ENCODE results near the gene FAF2. TPM values are rescaled to one million over a fixed set of nuclear protein-coding genes. Genes with fewer than 3 reads are reported as not detected.
A peak's percentile ranks its signal among the peaks of the same experiment; 100 is the strongest.
"Not testable (repeated sequence)": the region's sequence is repeated elsewhere in the genome, so short reads cannot be mapped to it uniquely, and the experiment has no call there.

The FAF2 gene
- total RNA-seq, result 10 to 100 TPM; 17.6 to 25.2 (median 18.8) TPM
- polyA plus RNA-seq, result 9.7 TPM
- long read RNA-seq, donor 1, full-length matches to known transcripts, result 15 of 26 reads
- long read RNA-seq, donor 1, partial matches to known transcripts, result 1 of 26 reads
- long read RNA-seq, donor 1, other reads (novel, unspliced or antisense), result 10 of 26 reads
- long read RNA-seq, donor 2, full-length matches to known transcripts, result 4 of 6 reads
- long read RNA-seq, donor 2, partial matches to known transcripts, result 0 of 6 reads
- long read RNA-seq, donor 2, other reads (novel, unspliced or antisense), result 2 of 6 reads
- long read RNA-seq, donor 3, full-length matches to known transcripts, result 57 of 89 reads
- long read RNA-seq, donor 3, partial matches to known transcripts, result 4 of 89 reads
- long read RNA-seq, donor 3, other reads (novel, unspliced or antisense), result 28 of 89 reads
- long read RNA-seq, donor 4, full-length matches to known transcripts, result 3 of 6 reads
- long read RNA-seq, donor 4, partial matches to known transcripts, result 3 of 6 reads
- long read RNA-seq, donor 4, other reads (novel, unspliced or antisense), result 0 of 6 reads

DNA sequence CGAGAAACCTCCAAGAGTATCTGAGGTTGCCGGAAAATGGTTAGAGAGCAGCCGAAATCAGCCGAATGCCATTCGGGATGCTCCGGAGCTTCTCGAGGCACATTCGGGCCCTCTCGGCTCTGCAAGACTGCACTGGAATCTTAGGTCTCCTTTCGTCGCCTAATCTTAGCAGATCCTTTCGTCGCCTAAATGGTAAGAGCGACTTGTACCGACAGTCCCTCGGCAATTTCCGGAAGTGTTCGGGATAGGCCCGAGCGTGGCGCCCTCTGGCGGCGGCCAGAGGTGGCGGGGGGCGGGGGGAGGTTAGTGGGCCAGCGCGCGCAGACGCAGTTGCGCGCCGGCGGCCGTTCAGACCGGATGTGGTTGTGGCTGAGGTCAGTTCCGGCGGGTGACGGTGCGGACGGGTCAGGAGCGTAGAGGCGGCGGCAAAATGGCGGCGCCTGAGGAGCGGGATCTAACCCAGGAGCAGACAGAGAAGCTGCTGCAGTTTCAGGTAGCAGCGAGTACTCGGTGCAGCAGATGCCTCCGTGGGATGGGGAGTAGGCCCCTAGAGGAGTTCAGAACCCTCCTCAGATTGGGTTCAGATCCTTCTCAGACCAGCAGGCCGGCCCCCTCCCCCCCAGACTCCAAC is at the start of gene FAF2:
Gene FAF2 (plus strand): TSS at position 408 of the 631 bp plus-strand sequence. CDS start 23 bp downstream, at position 431.
- no peaks in the 10 kb centered on the region for H3K9me3 ChIP-seq (ENCODE audit: control insufficient read depth, low read length)
- intact Hi-C loops (cut with DNase I), result loop anchor here in 2 of 4 donors (2.0 to 10.0 kb wide), 2 partner anchors 31 to 87 kb away; partner anchors contain the start of genes RNF44 (in 2 of the 2) and CLTB (in 1 of the 2)
- H3K4me1 ChIP-seq (ENCODE audit: control insufficient read depth, insufficient read depth, low read length), result peaks cover 2% of the 10 kb centered on the region
- H3K27me3 ChIP-seq (ENCODE audit: control insufficient read depth, insufficient read depth), result no peaks in the 10 kb centered on the region
- H3K4me3 ChIP-seq (ENCODE audit: low read length), result peak within 1 kb of the TSS; percentile 93
- WGBS, result under 1% methylated on average over 50 of the region's 50 CpGs
- ATAC-seq, result peak; percentile 99
- peak within 1 kb of the TSS; percentile 98 for H3K27ac ChIP-seq (ENCODE audit: low read length)
- peak; percentile 95 to 99 (median 98) for DNase-seq

DNA sequence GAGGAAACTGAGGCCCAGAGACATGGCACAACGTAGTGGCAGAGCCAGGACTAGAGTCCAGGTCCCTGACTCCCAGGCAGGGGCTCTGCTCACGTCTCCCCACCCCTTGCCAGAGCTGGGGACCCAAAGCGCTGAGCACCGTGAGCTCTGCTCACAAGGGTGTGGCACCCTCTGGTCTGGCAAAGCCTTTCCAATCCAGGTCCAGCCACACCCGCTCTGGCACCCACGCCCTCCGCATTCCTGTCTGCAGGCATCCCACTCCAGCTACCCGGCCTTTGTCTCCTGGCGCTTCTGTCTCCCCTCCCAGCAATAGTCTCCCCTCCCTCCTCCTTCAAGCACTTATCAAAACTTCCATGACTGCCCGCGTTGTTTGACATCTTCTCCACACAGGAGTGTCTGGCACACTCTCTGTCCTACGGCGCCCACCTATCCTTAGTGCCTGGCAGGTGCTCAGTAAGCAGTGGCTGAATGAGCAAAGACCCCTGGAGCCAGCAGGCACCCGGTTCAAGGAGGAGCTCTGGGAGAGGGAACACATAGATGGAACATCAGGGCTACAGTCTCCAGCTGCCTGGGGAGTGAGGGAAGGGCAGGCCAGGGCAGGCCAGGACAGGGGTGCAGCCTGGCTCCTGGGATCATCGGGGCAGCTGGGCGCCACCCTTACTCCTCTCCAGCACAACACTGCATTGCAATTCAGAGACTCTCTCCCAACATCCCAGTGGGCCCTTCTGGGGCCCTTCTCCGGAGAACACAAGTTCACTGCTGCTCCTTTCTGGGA is 47.6 kb upstream of the FAF2 start:
- Histone ChIP-seq H3K27me3 (ENCODE audit: control insufficient read depth, insufficient read depth) (no peaks in the 10 kb centered on the region), H3K4me1 (ENCODE audit: control insufficient read depth, insufficient read depth, low read length) (peaks cover 5% of the 10 kb centered on the region), H3K27ac (ENCODE audit: low read length) (peak overlapping the region; percentile 79), H3K9me3 (ENCODE audit: control insufficient read depth, low read length) (no peaks in the 10 kb centered on the region), H3K4me3 (ENCODE audit: low read length) (no peak overlapping the region)
- ATAC-seq (peak; percentile 24 to 53), DNase-seq (peak in 2 of 3 donors; percentile 65 to 66)
- intact Hi-C loops (cut with DNase I), result no loop called here
- WGBS, result 61% methylated on average over 17 of the region's 17 CpGs

GRCh38 chr5:176401281-176402205 is 46.6 kb upstream of the FAF2 start:
- H3K27me3 ChIP-seq (ENCODE audit: control insufficient read depth, insufficient read depth), result no peaks in the 10 kb centered on the region
- WGBS, result 68% methylated on average over 22 of the region's 22 CpGs
- no peak overlapping the region for H3K4me3 ChIP-seq (ENCODE audit: low read length)
- no peak for ATAC-seq
- H3K27ac ChIP-seq (ENCODE audit: low read length), result peak overlapping the region; percentile 25
- H3K4me1 ChIP-seq (ENCODE audit: control insufficient read depth, insufficient read depth, low read length), result no peaks in the 10 kb centered on the region
- peak in 1 of 3 donors; percentile 42 for DNase-seq
- no peaks in the 10 kb centered on the region for H3K9me3 ChIP-seq (ENCODE audit: control insufficient read depth, low read length)
- intact Hi-C loops (cut with DNase I), result no loop called here

DNA sequence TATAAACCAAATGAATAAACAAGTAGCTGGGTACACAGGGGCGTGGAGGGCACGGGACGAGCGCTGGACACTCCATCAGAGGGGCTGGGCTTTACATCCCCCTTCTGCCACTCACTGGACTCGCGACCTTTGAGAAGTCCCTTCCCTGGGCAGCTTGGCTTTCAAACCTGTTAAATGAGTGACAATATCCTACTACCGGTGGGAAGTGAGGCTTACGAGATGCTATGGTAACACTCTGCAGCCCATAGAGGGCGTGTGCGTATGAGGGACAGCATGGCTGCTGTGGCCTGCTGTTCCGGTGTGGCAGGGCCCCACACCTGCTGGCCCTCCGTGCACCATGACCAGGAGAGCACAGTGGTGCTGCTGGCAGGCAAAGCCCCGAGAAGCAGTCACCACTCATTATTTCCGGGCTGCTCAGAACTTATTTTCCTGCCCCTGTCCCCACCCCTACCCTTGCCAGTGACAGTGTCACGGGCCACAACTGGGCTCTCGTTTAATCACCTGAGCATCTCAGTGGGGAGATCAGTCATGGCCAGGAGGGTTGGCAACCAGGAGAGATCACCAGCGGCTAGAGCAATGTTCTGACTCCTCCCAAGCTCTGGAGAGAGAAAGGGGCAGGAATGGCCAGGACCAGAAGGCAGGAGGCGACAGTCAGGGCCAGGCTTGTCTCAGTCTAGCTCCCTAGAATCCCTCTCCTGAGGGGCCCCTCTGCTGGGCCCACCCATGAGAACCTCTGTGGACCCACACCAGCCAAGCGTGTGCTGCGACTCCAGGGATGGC is 42.3 kb upstream of the FAF2 start:
- no peaks in the 10 kb centered on the region for H3K9me3 ChIP-seq (ENCODE audit: control insufficient read depth, low read length)
- ATAC-seq (no peak), DNase-seq (no peak)
- H3K27ac ChIP-seq (ENCODE audit: low read length), result no peak overlapping the region
- no peaks in the 10 kb centered on the region for H3K4me1 ChIP-seq (ENCODE audit: control insufficient read depth, insufficient read depth, low read length)
- H3K4me3 ChIP-seq (ENCODE audit: low read length), result no peak overlapping the region
- no peaks in the 10 kb centered on the region for H3K27me3 ChIP-seq (ENCODE audit: control insufficient read depth, insufficient read depth)
- WGBS, result 83% methylated on average over 20 of the region's 20 CpGs
- intact Hi-C loops (cut with DNase I), result no loop called here

- Histone ChIP-seq H3K9me3 (ENCODE audit: control insufficient read depth, low read length) (no peaks in the 10 kb centered on the region), H3K27me3 (ENCODE audit: control insufficient read depth, insufficient read depth) (no peaks in the 10 kb centered on the region), H3K4me1 (ENCODE audit: control insufficient read depth, insufficient read depth, low read length) (no peaks in the 10 kb centered on the region), H3K27ac (ENCODE audit: low read length) (no peak overlapping the region), H3K4me3 (ENCODE audit: low read length) (no peak overlapping the region)
- peak in 1 of 3 donors; percentile 32 for DNase-seq
- WGBS, result 93% methylated on average over 9 of the region's 9 CpGs
- intact Hi-C loops (cut with DNase I), result no loop called here
- no peak for ATAC-seq
These were observed 41.6 kb upstream of the FAF2 start for GRCh38 chr5:176406436-176407052.

GRCh38 chr5:176407456-176408251 is 40.5 kb upstream of the FAF2 start:
- H3K4me3 ChIP-seq (ENCODE audit: low read length), result no peak overlapping the region
- ATAC-seq (peak in 1 of 2 donors; percentile 30), DNase-seq (peak in 1 of 3 donors; percentile 25)
- H3K4me1 ChIP-seq (ENCODE audit: control insufficient read depth, insufficient read depth, low read length), result peaks cover 2% of the 10 kb centered on the region
- intact Hi-C loops (cut with DNase I), result no loop called here
- H3K27ac ChIP-seq (ENCODE audit: low read length), result peak overlapping the region; percentile 43
- no peaks in the 10 kb centered on the region for H3K27me3 ChIP-seq (ENCODE audit: control insufficient read depth, insufficient read depth)
- 74% methylated on average over 6 of the region's 6 CpGs for WGBS
- H3K9me3 ChIP-seq (ENCODE audit: control insufficient read depth, low read length), result no peaks in the 10 kb centered on the region

GRCh38 chr5:176408252-176408573 is 40.0 kb upstream of the FAF2 start:
- intact Hi-C loops (cut with DNase I); H3K4me3 ChIP-seq (ENCODE audit: low read length); ATAC-seq; H3K9me3 ChIP-seq (ENCODE audit: control insufficient read depth, low read length); H3K27me3 ChIP-seq (ENCODE audit: control insufficient read depth, insufficient read depth); H3K27ac ChIP-seq (ENCODE audit: low read length); H3K4me1 ChIP-seq (ENCODE audit: control insufficient read depth, insufficient read depth, low read length): not testable (repeated sequence)
- peak in 1 of 3 donors; percentile 30 for DNase-seq
- WGBS, result 83% methylated on average over 10 of the region's 10 CpGs

DNA sequence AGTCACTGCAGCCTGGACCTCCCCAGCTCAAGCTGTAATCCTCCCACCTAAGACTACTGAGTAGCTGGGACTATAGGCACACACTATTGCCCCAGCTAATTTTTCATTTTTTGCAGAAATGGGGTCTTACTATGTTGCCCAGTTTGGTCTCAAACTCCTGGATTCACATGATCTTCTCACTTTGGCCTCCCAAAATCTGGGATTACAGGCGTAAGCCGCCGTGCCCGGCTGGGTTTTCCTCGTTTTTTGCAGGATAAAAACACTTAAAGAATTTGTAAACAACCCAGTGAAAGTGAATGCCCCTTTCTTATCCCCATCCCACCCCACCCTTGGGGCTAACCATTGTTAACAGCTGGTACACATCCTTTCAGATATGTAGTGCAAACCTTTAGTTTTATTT is 39.6 kb upstream of the FAF2 start:
- intact Hi-C loops (cut with DNase I), result no loop called here
- DNase-seq (peak in 1 of 3 donors; percentile 32), ATAC-seq (no peak)
- 86% methylated on average over 5 of the region's 5 CpGs for WGBS
- no peak overlapping the region for H3K27ac ChIP-seq (ENCODE audit: low read length)
- peaks cover 7% of the 10 kb centered on the region for H3K4me1 ChIP-seq (ENCODE audit: control insufficient read depth, insufficient read depth, low read length)
- H3K4me3 ChIP-seq (ENCODE audit: low read length), result no peak overlapping the region
- no peaks in the 10 kb centered on the region for H3K9me3 ChIP-seq (ENCODE audit: control insufficient read depth, low read length)
- H3K27me3 ChIP-seq (ENCODE audit: control insufficient read depth, insufficient read depth), result no peaks in the 10 kb centered on the region

DNA sequence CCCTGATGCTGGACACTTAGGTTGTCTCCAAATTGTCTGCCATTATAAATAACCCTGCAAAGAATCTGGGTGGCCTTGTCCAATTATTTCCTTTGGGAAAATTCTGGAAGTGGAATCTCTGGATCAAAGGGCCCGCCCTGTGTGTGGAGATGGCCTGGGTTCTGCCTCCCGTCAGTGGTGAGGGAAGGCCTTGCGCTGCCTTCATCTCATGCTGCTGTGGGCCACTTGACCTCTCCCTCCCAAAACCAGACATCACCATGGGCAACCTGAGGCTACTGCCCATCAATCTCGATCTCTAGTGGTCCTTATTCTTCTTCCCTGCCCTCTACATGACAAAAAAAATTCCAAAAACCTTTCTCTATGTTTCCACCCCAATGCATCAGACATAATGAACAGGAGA is 38.4 kb upstream of the FAF2 start:
- H3K27ac ChIP-seq (ENCODE audit: low read length), result no peak overlapping the region
- no peak for ATAC-seq
- intact Hi-C loops (cut with DNase I), result loop anchor here in 1 of 4 donors (10.0 kb wide), 1 partner anchor 125 kb away; the partner anchor contains the start of gene RNF44
- H3K27me3 ChIP-seq (ENCODE audit: control insufficient read depth, insufficient read depth), result no peaks in the 10 kb centered on the region
- H3K4me1 ChIP-seq (ENCODE audit: control insufficient read depth, insufficient read depth, low read length), result peaks cover 11% of the 10 kb centered on the region
- H3K4me3 ChIP-seq (ENCODE audit: low read length), result no peak overlapping the region
- no peak for DNase-seq
- H3K9me3 ChIP-seq (ENCODE audit: control insufficient read depth, low read length), result no peaks in the 10 kb centered on the region
- 92% methylated on average over 4 of the region's 4 CpGs for WGBS
